Measurements from ENCODE around the gene CLPTM1. TPM values are rescaled to one million over a fixed set of nuclear protein-coding genes. Genes with fewer than 3 reads are reported as not detected.
"Not testable (repeated sequence)": the region's sequence is repeated elsewhere in the genome, so short reads cannot be mapped to it uniquely, and the experiment has no call there.

The CLPTM1 gene
- total and polyA plus RNA-seq, 5 donors, result 81.4 to 106 (median 85.8) TPM

DNA sequence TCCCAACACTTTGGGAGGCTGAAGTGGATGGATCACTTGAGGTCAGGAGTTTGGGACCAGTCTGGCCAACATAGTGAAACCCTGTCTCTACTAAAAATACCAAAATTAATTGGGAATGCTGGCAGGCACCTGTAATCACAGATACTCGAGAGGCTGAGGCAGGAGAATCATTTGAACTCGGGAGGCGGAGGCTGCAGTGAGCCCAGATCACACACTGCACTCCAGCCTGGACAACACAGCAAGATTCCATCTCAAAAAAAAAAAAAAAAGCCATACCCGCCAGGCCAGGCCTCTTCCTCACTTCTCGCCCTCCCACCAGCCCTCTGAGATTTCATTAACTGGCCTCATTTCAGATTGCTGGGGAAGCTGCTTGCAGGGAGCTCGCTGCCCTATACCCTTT is 38.3 kb downstream of the CLPTM1 start:
- H3K27me3 ChIP-seq (ENCODE audit: control insufficient read depth, insufficient read depth), result no peaks in the 10 kb centered on the region
- intact Hi-C loops (cut with DNase I), result no loop called here
- H3K4me1 ChIP-seq (ENCODE audit: control insufficient read depth, insufficient read depth, low read length), result no peaks in the 10 kb centered on the region
- no peak overlapping the region for H3K27ac ChIP-seq (ENCODE audit: low read length)
- H3K9me3 ChIP-seq (ENCODE audit: control insufficient read depth, low read length), result no peaks in the 10 kb centered on the region
- ATAC-seq, result no peak
- no peak for DNase-seq
- 82% methylated on average over 6 of the region's 6 CpGs for WGBS
- no peak overlapping the region for H3K4me3 ChIP-seq (ENCODE audit: low read length)

DNA sequence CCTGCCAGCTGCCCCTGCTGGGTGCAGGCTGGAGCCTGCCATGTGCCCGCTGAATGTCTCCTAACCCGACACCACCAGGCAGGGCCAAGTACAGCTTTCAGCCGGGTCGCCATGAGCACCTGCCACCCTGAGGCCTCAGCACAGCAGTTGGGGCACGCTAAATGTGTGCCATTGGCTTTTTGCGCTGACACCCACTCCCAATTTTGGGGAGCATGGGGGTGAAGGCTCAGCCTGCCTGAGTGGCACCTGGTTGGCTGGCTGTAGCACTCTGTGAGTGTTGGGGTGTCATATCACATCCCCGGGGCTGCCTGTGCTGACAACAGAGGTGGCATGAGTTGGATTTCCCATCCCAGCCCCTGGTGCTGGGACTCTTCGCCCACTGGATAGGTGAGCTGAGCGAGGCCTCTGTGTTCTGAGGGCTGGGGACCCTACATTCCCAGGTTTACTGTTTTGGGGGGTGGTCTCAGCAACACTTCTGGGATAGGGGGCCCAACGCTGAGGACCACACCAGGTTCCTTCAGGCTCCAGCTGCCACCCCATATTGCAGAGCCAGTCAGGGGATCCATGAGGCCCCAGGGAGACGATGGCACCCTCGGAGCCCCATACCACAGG is 38.9 kb downstream of the CLPTM1 start:
- intact Hi-C loops (cut with DNase I), result no loop called here
- ATAC-seq (no peak), DNase-seq (no peak)
- H3K9me3 ChIP-seq (ENCODE audit: control insufficient read depth, low read length), result no peaks in the 10 kb centered on the region
- H3K4me3 ChIP-seq (ENCODE audit: low read length), result no peak overlapping the region
- no peaks in the 10 kb centered on the region for H3K4me1 ChIP-seq (ENCODE audit: control insufficient read depth, insufficient read depth, low read length)
- no peak overlapping the region for H3K27ac ChIP-seq (ENCODE audit: low read length)
- 88% methylated on average over 12 of the region's 12 CpGs for WGBS
- no peaks in the 10 kb centered on the region for H3K27me3 ChIP-seq (ENCODE audit: control insufficient read depth, insufficient read depth)

DNA sequence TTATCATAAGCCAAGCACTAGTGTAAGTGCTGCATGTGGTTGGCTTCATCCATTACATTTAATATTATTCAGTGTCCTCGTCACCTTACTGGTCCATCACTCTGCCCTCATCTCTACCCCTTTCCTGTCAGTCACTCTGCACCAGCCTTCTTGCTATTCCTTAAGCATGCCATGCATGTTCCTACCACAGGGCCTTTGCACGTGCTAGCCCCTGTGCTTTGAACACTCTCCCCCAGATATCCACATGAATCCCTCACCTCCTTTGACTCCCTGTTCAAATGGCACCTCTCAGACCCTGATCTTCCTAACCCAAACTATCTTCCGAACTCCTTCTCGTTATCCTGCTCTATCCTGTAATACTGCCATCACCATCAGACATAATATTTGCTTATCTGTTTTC is 42.8 kb downstream of the CLPTM1 start:
- ATAC-seq (no peak), DNase-seq (no peak)
- intact Hi-C loops (cut with DNase I), result no loop called here
- Histone ChIP-seq H3K4me1 (ENCODE audit: control insufficient read depth, insufficient read depth, low read length) (no peaks in the 10 kb centered on the region), H3K27ac (ENCODE audit: low read length) (no peak overlapping the region), H3K27me3 (ENCODE audit: control insufficient read depth, insufficient read depth) (no peaks in the 10 kb centered on the region), H3K4me3 (ENCODE audit: low read length) (no peak overlapping the region), H3K9me3 (ENCODE audit: control insufficient read depth, low read length) (no peaks in the 10 kb centered on the region)
- WGBS, result 86% methylated on average over 4 of the region's 4 CpGs

DNA sequence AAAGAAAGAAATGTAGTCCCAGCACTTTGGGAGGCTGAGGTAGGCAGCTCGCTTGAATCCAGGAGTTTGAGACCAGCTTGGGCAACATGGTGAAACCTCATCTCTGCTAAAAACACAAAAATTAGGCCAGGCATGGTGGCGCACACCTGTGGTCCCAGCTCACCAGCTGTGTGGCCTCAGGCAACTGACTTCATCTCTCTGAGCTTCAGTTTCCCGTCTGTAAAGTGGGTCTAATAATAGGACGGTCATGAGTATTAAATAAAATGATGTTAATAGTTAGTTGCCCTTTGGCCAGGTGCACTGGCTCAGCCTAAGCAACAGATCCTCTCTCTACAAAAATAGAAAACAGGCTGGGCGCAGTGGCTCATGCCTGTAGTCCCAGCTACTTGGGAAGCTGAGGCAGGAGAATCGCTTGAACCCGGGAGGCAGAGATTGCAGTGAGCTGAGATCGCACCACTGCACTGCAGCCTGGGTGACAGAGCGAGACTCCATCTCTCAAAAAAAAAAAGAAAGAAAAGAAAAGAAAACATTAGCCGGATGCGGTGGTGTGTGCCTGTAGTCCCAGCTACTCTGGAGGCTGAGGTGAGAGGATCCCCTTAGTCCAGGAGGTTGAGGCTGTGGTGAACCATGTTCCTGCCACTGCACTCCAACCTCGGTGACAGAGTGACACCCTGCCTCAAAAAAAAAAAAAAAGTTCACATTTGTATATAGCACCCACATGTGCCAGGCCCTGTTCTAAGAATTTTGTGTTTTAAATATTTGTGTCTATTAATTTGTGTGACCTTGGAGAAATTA is 44.1 kb downstream of the CLPTM1 start:
- intact Hi-C loops (cut with DNase I), result not testable (repeated sequence)

DNA sequence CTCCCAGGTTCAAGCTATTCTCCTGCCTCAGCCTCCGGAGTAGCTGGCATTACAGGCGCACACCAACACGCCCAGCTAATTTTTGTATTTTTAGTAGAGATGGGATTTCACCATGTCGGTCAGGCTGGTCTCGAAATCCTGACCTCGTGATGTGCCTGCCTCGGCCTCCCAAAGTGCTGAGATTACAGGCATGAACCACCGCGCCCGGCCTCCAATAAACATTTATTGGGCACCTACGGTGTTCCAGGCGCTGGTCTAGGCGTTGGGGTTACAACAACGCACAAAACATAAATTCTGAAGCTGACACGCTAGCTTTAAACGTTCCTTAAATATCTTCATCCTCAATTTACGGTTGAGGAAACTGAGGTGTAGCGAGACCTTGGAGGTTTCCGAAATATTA is 45.5 kb downstream of the CLPTM1 start:
- peak in 1 of 3 donors; percentile 54 for DNase-seq
- H3K27ac ChIP-seq (ENCODE audit: low read length), result peak overlapping the region; percentile 0
- H3K4me3 ChIP-seq (ENCODE audit: low read length), result peak overlapping the region; percentile 18
- ATAC-seq; H3K9me3 ChIP-seq (ENCODE audit: control insufficient read depth, low read length); H3K27me3 ChIP-seq (ENCODE audit: control insufficient read depth, insufficient read depth); H3K4me1 ChIP-seq (ENCODE audit: control insufficient read depth, insufficient read depth, low read length); intact Hi-C loops (cut with DNase I): not testable (repeated sequence)
- WGBS, result 73% methylated on average over 19 of the region's 19 CpGs

More for the DNA sequence above, 44.1 kb downstream of the CLPTM1 start:
- not testable (repeated sequence) for ATAC-seq; H3K27ac ChIP-seq (ENCODE audit: low read length); H3K4me1 ChIP-seq (ENCODE audit: control insufficient read depth, insufficient read depth, low read length); H3K27me3 ChIP-seq (ENCODE audit: control insufficient read depth, insufficient read depth); H3K4me3 ChIP-seq (ENCODE audit: low read length); DNase-seq; H3K9me3 ChIP-seq (ENCODE audit: control insufficient read depth, low read length)
- WGBS, result 76% methylated on average over 12 of the region's 12 CpGs

DNA sequence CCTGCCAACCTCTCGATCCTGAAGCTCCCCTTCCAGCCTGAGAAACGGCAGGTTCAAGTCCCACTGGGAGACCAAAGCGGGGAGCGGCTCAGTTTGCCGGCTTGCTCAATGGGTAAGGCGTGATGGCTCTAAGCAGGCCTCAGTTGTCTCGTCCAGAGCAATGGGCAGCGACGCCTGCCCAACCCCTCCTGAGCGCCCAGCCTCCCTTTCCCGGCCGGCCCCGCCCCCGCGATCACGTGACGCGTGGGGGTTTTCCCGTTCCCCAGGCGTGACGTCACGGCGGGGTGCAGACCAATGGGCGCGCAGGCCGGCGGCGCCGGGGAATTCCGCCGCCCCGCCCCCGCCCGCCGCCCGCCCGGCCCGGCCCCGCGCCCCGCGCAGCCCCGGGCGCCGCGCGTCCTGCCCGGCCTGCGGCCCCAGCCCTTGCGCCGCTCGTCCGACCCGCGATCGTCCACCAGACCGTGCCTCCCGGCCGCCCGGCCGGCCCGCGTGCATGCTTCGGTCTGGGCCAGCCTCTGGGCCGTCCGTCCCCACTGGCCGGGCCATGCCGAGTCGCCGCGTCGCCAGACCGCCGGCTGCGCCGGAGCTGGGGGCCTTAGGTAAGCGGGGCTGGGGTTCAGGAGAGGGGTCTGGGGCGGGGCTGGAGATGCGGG is 46.0 kb downstream of the CLPTM1 start, which contains the start of gene RELB:
Gene RELB (plus strand): TSS at position 378 of the 653 bp plus-strand sequence. CDS start 116 bp downstream, at position 494.
- H3K4me3 ChIP-seq (ENCODE audit: low read length), result peak within 1 kb of the TSS; percentile 80
- no peaks in the 10 kb centered on the region for H3K4me1 ChIP-seq (ENCODE audit: control insufficient read depth, insufficient read depth, low read length)
- H3K9me3 ChIP-seq (ENCODE audit: control insufficient read depth, low read length), result no peaks in the 10 kb centered on the region
- H3K27me3 ChIP-seq (ENCODE audit: control insufficient read depth, insufficient read depth), result no peaks in the 10 kb centered on the region
- intact Hi-C loops (cut with DNase I), result no loop called here
- H3K27ac ChIP-seq (ENCODE audit: low read length), result peak within 1 kb of the TSS; percentile 84
- WGBS, result 2% methylated on average over 79 of the region's 79 CpGs
- DNase-seq, result peak; percentile 97 to 98 (median 98)
- ATAC-seq, result peak; percentile 63 to 65

DNA sequence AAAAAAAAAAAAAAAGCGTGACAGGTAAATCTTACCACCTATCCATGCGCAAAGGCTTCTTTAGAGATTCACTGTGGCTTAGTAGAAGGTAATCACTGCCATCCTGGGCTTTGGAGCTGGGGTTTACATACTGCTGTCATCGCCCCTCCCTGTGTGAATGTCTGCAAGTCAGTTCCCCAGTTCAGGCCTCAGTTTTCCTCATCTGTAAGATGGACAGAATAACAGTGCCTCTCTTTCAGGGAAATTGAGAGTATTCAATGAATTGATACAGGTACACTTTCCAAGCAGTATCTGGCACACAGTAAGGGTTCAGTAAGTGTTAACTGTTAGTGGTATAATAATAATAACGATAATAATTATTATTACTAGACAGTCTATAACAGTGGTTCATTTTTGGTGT is 48.3 kb downstream of the CLPTM1 start:
- no peaks in the 10 kb centered on the region for H3K27me3 ChIP-seq (ENCODE audit: control insufficient read depth, insufficient read depth)
- no peaks in the 10 kb centered on the region for H3K4me1 ChIP-seq (ENCODE audit: control insufficient read depth, insufficient read depth, low read length)
- ATAC-seq (no peak), DNase-seq (no peak)
- no peak overlapping the region for H3K4me3 ChIP-seq (ENCODE audit: low read length)
- H3K27ac ChIP-seq (ENCODE audit: low read length), result no peak overlapping the region
- H3K9me3 ChIP-seq (ENCODE audit: control insufficient read depth, low read length), result no peaks in the 10 kb centered on the region
- intact Hi-C loops (cut with DNase I), result no loop called here
- 97% methylated on average over 4 of the region's 4 CpGs for WGBS

DNA sequence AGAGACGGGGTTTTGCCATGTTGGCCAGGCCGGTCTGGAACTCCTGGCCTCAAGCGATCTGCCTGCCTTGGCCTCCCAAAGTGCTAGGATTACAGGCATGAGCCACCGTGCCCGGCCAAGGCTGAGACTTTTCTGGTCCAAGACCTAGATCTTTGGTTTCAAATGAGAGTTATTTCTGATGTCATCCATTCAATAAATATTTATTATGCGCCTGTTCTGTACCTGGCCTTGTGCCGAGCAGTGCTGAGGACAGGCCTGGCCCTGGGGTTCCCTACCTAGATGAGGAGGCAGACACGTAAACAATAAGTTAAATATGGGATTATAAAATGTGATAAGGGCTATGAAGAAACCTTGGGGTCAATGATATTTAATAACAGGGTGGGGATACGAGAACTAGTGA is 50.6 kb downstream of the CLPTM1 start:
- intact Hi-C loops (cut with DNase I), result no loop called here
- no peak for DNase-seq

DNA sequence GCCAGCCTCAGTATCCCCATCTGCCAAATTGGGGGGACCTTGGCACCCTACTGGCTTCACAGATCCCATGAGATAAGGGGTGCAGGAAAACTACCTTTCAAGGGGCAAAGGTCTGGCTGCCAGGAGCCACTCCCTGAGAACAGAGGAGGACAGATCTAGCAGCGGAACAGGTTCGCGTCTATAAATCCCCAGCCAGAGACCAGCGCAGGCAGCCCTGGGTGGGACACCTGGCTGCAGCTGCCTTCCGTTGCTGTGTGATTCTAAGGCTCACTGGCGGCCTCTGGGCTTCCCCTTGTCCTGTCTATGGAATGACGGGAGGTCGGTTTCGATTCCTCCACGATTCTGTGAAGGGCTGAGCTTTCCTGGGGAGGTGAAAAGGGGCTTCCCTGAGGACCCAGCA is 53.4 kb downstream of the CLPTM1 start:
- Histone ChIP-seq H3K4me1 (ENCODE audit: control insufficient read depth, insufficient read depth, low read length) (no peaks in the 10 kb centered on the region), H3K27ac (ENCODE audit: low read length) (no peak overlapping the region), H3K27me3 (ENCODE audit: control insufficient read depth, insufficient read depth) (no peaks in the 10 kb centered on the region), H3K9me3 (ENCODE audit: control insufficient read depth, low read length) (no peaks in the 10 kb centered on the region), H3K4me3 (ENCODE audit: low read length) (no peak overlapping the region)
- ATAC-seq, result peak in 1 of 2 donors; percentile 17
- WGBS, result 72% methylated on average over 10 of the region's 10 CpGs
- intact Hi-C loops (cut with DNase I), result no loop called here
- DNase-seq, result no peak

More for the DNA sequence above, 50.6 kb downstream of the CLPTM1 start:
- 94% methylated on average over 9 of the region's 9 CpGs for WGBS
- H3K27ac ChIP-seq (ENCODE audit: low read length), result no peak overlapping the region
- H3K27me3 ChIP-seq (ENCODE audit: control insufficient read depth, insufficient read depth), result no peaks in the 10 kb centered on the region
- ATAC-seq, result no peak
- no peaks in the 10 kb centered on the region for H3K9me3 ChIP-seq (ENCODE audit: control insufficient read depth, low read length)
- no peaks in the 10 kb centered on the region for H3K4me1 ChIP-seq (ENCODE audit: control insufficient read depth, insufficient read depth, low read length)
- H3K4me3 ChIP-seq (ENCODE audit: low read length), result no peak overlapping the region

DNA sequence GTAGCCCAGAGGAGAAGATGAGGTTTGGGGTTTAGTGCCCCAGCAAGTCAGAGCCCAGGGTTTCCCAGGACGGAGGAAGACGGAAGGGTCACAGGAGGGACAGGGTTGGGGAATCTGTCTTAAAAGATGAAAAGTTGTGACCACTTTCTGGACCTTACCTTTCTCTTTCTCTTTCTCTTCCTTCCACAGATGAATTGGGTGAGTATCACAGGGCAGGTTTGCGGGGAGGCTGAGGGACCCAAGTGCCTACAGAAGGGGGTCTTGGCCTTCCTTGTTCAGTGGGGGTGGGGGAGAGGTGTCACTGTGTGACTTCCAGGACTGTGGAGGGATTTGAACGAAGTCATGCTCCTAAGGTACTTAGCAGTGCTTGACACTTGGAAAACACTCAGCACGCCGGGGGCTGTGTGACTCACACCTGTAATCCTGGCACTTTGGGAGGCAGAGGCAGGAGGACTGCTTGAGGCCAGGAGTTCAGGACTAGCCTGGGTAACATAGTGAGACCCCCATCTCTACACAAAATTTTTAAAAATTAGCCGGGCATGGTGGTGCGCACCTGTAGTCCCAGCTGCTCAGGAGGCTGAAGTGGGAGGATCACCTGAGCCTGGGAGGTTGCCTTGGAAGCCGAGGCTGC is 54.6 kb downstream of the CLPTM1 start:
- Histone ChIP-seq H3K27me3 (ENCODE audit: control insufficient read depth, insufficient read depth) (no peaks in the 10 kb centered on the region), H3K27ac (ENCODE audit: low read length) (no peak overlapping the region), H3K9me3 (ENCODE audit: control insufficient read depth, low read length) (no peaks in the 10 kb centered on the region), H3K4me3 (ENCODE audit: low read length) (no peak overlapping the region), H3K4me1 (ENCODE audit: control insufficient read depth, insufficient read depth, low read length) (no peaks in the 10 kb centered on the region)
- WGBS, result 93% methylated on average over 9 of the region's 9 CpGs
- DNase-seq (no peak), ATAC-seq (no peak)
- intact Hi-C loops (cut with DNase I), result no loop called here

DNA sequence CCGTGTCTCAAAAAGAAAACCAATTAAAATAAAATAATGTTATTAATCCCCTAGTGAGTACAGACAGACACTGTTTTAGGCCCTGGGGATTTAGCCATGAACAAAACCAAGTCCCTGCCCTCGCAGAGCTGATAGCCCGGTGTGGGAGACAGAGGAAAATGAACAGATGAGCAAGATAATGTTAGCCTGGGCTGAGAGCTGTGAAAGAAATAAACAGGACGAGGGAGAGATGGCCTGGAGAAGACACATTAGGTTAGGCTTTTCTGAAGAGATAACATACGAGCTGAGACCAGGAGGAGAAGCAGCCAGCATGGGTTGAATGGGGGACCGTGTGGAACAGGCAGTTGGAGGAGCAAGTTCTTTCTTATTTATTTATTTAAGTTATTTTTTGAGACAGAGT is 55.1 kb downstream of the CLPTM1 start:
- ATAC-seq (no peak), DNase-seq (no peak)
- no peaks in the 10 kb centered on the region for H3K27me3 ChIP-seq (ENCODE audit: control insufficient read depth, insufficient read depth)
- WGBS, result 53% methylated on average over 6 of the region's 6 CpGs
- H3K9me3 ChIP-seq (ENCODE audit: control insufficient read depth, low read length), result no peaks in the 10 kb centered on the region
- no peak overlapping the region for H3K4me3 ChIP-seq (ENCODE audit: low read length)
- no peak overlapping the region for H3K27ac ChIP-seq (ENCODE audit: low read length)
- intact Hi-C loops (cut with DNase I), result no loop called here
- no peaks in the 10 kb centered on the region for H3K4me1 ChIP-seq (ENCODE audit: control insufficient read depth, insufficient read depth, low read length)
